Ovary (tissue), 3 donors: ENCODE data around the gene ZNF778.

Experiments used
- CTCF ChIP-seq, 3 donors: fragments of 450-650 bp in 2 of 3; fragments of 200-600 bp in 1 of 3; IDR thresholded peaks; one replicate each; pipeline versions ENCODE4 v1.5.1 to v1.8.0; 2016 to 2022; ENCODE audit warnings: antibody characterized with exemption in 3 of 3, mild to moderate bottlenecking in 1 of 3
- EP300 ChIP-seq: sonication (generic); formaldehyde crosslinking; IDR thresholded peaks from one replicate; pipeline ENCODE4 v1.6.1; 2017; ENCODE audit warnings: antibody characterized with exemption
- POLR2A ChIP-seq: fragments of 450-650 bp; IDR thresholded peaks from one replicate; pipeline ENCODE4 v1.6.1; 2017; ENCODE audit warnings: antibody characterized with exemption, mild to moderate bottlenecking, moderate library complexity
- donor health status: DM: no; HTN: no; CAD: no.

DNA sequence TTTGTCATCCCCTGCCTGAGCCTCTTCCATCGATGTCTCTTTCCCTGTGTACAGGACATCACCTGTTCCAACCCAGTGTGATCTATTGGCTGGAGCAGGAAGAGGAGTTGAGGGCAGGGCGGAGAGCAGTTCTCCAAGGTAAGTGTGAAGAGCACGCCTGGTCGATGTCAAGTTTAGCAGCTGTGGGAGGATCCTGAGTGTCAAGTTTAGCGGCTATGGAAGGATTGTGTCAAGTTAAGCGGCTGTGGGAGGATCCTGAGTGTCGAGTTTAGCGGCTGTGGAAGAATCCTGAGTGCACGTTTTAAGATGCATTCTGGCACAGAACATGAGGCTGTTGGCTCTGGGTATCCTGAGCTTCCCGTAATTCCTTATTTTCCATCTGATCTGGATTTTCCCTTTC, 7.2 kb downstream of the ZNF778 start:
- TF ChIP-seq CTCF (IDR thresholded peaks at IDR 0.05), result no peak
- TF ChIP-seq POLR2A, result no peak
- TF ChIP-seq EP300, result no peak
